ENCODE results near the gene OSBPL8.
"Not testable (repeated sequence)": the region's sequence is repeated elsewhere in the genome, so short reads cannot be mapped to it uniquely, and the experiment has no call there.

- not testable (repeated sequence) for TF ChIP-seq POLR2A, CTCF (IDR thresholded peaks at IDR 0.05)
Measured at GRCh38 chr12:76319595-76320319, 239.8 kb downstream of the OSBPL8 start.

All from Peyer's patch (tissue), 4 donors.